ENCODE measurements around the gene ZNF474. TPM values are rescaled to one million over a fixed set of nuclear protein-coding genes. Genes with fewer than 3 reads are reported as not detected.
A peak's percentile ranks its signal among the peaks of the same experiment; 100 is the strongest.

Gene ZNF474
- total RNA-seq, 1 donor = 0.09 TPM

GRCh38 chr5:122142480-122143164 is 13.3 kb downstream of the ZNF474 start:
- no peak for DNase-seq (ENCODE audit: low read depth)
- TF ChIP-seq, protein P1, sequence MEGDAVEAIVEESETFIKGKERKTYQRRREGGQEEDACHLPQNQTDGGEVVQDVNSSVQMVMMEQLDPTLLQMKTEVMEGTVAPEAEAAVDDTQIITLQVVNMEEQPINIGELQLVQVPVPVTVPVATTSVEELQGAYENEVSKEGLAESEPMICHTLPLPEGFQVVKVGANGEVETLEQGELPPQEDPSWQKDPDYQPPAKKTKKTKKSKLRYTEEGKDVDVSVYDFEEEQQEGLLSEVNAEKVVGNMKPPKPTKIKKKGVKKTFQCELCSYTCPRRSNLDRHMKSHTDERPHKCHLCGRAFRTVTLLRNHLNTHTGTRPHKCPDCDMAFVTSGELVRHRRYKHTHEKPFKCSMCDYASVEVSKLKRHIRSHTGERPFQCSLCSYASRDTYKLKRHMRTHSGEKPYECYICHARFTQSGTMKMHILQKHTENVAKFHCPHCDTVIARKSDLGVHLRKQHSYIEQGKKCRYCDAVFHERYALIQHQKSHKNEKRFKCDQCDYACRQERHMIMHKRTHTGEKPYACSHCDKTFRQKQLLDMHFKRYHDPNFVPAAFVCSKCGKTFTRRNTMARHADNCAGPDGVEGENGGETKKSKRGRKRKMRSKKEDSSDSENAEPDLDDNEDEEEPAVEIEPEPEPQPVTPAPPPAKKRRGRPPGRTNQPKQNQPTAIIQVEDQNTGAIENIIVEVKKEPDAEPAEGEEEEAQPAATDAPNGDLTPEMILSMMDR (IDR thresholded peaks at IDR 0.05; ENCODE audit: insufficient read depth, low read length) = no peak
- no peak overlapping the region for H3K4me3 ChIP-seq (ENCODE audit: low read depth, low read length)

DNA sequence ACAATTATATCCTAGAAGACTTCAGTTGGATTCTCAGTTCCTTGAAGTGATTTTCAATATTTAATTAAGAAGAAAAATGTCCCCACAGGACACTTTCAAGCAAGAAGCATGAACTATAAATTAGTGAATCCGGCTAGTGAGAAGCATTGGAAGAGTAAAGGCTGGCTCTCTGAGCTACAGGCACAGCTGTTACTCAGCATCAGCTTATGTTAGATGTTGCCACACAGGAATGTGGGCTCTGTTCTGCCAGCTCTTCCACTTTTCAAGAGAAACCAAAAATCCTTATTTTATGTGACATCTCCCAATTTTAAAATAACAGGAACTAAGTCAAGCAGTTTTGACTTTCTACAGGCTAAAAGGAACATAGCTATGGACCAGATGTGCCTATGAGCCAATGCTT is 14.9 kb downstream of the ZNF474 start:
- H3K4me3 ChIP-seq (ENCODE audit: low read depth, low read length) = no peak overlapping the region
- TF ChIP-seq, protein P1 (IDR thresholded peaks at IDR 0.05; ENCODE audit: insufficient read depth, low read length) = no peak
- DNase-seq (ENCODE audit: low read depth) = no peak

GRCh38 chr5:122145906-122146305 is 16.6 kb downstream of the ZNF474 start:
- TF ChIP-seq, protein P1 (IDR thresholded peaks at IDR 0.05; ENCODE audit: insufficient read depth, low read length) = no peak
- H3K4me3 ChIP-seq (ENCODE audit: low read depth, low read length) = no peak overlapping the region
- DNase-seq (ENCODE audit: low read depth) = no peak

- H3K4me3 ChIP-seq (ENCODE audit: low read depth, low read length) = peak overlapping the region; percentile 10
- TF ChIP-seq, protein P1 (IDR thresholded peaks at IDR 0.05; ENCODE audit: insufficient read depth, low read length) = no peak
- DNase-seq (ENCODE audit: low read depth) = no peak
These were observed 20.2 kb downstream of the ZNF474 start for GRCh38 chr5:122149321-122150090.

DNA sequence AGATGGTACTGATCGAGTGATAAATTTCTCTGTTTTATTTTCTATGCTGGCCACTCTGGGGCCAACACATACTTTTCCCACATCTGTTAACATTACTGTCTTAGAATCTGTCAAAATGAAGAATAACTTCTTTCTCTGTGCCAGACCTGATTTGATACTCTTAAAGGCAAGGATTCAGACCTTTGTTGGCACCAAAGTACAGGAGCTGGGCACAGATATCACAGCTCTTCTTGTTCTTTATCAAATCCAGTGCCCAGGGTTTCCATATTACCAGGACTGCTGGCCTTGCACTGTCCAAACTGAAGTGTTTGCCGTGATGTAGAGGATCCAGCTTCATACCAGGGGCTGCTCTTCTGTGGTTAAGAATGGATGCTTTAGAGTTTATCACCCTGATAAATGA is 20.9 kb downstream of the ZNF474 start:
- peak; percentile 82 for DNase-seq (ENCODE audit: low read depth)
- peak overlapping the region; percentile 11 for H3K4me3 ChIP-seq (ENCODE audit: low read depth, low read length)
- TF ChIP-seq, protein P1 (IDR thresholded peaks at IDR 0.05; ENCODE audit: insufficient read depth, low read length) = no peak

- H3K4me3 ChIP-seq (ENCODE audit: low read depth, low read length) = no peak overlapping the region
- TF ChIP-seq, protein P1 (IDR thresholded peaks at IDR 0.05; ENCODE audit: insufficient read depth, low read length) = no peak
- DNase-seq (ENCODE audit: low read depth) = peak; percentile 73
These were observed 22.3 kb downstream of the ZNF474 start for GRCh38 chr5:122151640-122152039.
